Adrenal gland (tissue), 5 donors: Measurements from ENCODE around the gene DNAAF1.
"Not testable (repeated sequence)": the region's sequence is repeated elsewhere in the genome, so short reads cannot be mapped to it uniquely, and the experiment has no call there.

Source experiments
- POLR2A ChIP-seq, 2 donors: fragments of 450-650 bp; IDR thresholded peaks; one replicate each; pipeline ENCODE4 v1.6.1; 2017; ENCODE audit warnings: antibody characterized with exemption in 2 of 2, mild to moderate bottlenecking in 2 of 2, moderate library complexity in 1 of 2
- TF ChIP-seq, protein P1 (sequence below), 6 experiments: fragments of 450-650 bp in 4 of 6; fragments of 200-600 bp in 2 of 6; sonication (generic) in 1 of 6; IDR thresholded peaks; 1 replicate in 5 of 6; 2 replicates in 1 of 6; pipeline versions ENCODE4 v1.5.1 to v1.8.0; 2016 to 2021; ENCODE audit warnings: antibody characterized with exemption in 6 of 6, mild to moderate bottlenecking in 2 of 6, moderate library complexity in 1 of 6
- donor health status: DM: no; HTN: no; CAD: no.

- TF ChIP-seq, protein P1, sequence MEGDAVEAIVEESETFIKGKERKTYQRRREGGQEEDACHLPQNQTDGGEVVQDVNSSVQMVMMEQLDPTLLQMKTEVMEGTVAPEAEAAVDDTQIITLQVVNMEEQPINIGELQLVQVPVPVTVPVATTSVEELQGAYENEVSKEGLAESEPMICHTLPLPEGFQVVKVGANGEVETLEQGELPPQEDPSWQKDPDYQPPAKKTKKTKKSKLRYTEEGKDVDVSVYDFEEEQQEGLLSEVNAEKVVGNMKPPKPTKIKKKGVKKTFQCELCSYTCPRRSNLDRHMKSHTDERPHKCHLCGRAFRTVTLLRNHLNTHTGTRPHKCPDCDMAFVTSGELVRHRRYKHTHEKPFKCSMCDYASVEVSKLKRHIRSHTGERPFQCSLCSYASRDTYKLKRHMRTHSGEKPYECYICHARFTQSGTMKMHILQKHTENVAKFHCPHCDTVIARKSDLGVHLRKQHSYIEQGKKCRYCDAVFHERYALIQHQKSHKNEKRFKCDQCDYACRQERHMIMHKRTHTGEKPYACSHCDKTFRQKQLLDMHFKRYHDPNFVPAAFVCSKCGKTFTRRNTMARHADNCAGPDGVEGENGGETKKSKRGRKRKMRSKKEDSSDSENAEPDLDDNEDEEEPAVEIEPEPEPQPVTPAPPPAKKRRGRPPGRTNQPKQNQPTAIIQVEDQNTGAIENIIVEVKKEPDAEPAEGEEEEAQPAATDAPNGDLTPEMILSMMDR (IDR thresholded peaks at IDR 0.05), result not testable (repeated sequence)
- not testable (repeated sequence) for TF ChIP-seq POLR2A (IDR thresholded peaks at IDR 0.05)
These were observed 33.2 kb upstream of the DNAAF1 start for GRCh38 chr16:84111949-84112348.
